Measurements from ENCODE around the gene ECM2. TPM values are rescaled to one million over a fixed set of nuclear protein-coding genes. Genes with fewer than 3 reads are reported as not detected.

The ECM2 gene
- total and polyA plus RNA-seq, 4 donors: 6.1 to 102 (median 44.6) TPM

GRCh38 chr9:92561374-92562330 lies 25.9 kb upstream of the ECM2 start:
- no CpG with 5 or more reads among the region's 5 CpGs for WGBS (ENCODE audit: insufficient coverage)
- no peak overlapping the region for H3K4me3 ChIP-seq (ENCODE audit: low read depth, low read length)
- no peak for DNase-seq (ENCODE audit: low read depth in 4 of 6, low spot score in 6 of 6)

GRCh38 chr9:92558612-92559374 lies 23.0 kb upstream of the ECM2 start:
- no peaks in the 10 kb centered on the region for H3K4me1 ChIP-seq (ENCODE audit: control insufficient read depth, insufficient read depth, low read length)
- DNase-seq (ENCODE audit: low read depth in 4 of 6, low spot score in 6 of 6): no peak
- 88% methylated on average over 10 of the region's 16 CpGs for WGBS (ENCODE audit: insufficient coverage)

More at GRCh38 chr9:92561374-92562330, 25.9 kb upstream of the ECM2 start:
- H3K4me1 ChIP-seq (ENCODE audit: control insufficient read depth, insufficient read depth, low read length): no peaks in the 10 kb centered on the region
- H3K36me3 ChIP-seq (ENCODE audit: control insufficient read depth, insufficient read depth, low read length): no peaks in the 10 kb centered on the region
- no peak overlapping the region for H3K27ac ChIP-seq (ENCODE audit: low read depth, low read length)
- H3K27me3 ChIP-seq (ENCODE audit: control insufficient read depth, insufficient read depth, low read length): no peaks in the 10 kb centered on the region
- no peaks in the 10 kb centered on the region for H3K9me3 ChIP-seq (ENCODE audit: control insufficient read depth, insufficient read depth, low read length)

GRCh38 chr9:92550765-92551164 lies 15.0 kb upstream of the ECM2 start:
- WGBS (ENCODE audit: insufficient coverage): 100% methylated on average over 1 of the region's 2 CpGs
- no peak overlapping the region for H3K4me3 ChIP-seq (ENCODE audit: low read depth, low read length)
- no peaks in the 10 kb centered on the region for H3K4me1 ChIP-seq (ENCODE audit: control insufficient read depth, insufficient read depth, low read length)
- no peak overlapping the region for H3K27ac ChIP-seq (ENCODE audit: low read depth, low read length)
- peaks cover 1% of the 10 kb centered on the region for H3K9me3 ChIP-seq (ENCODE audit: control insufficient read depth, insufficient read depth, low read length)
- no peak for DNase-seq (ENCODE audit: low read depth in 4 of 6, low spot score in 6 of 6)
- H3K36me3 ChIP-seq (ENCODE audit: control insufficient read depth, insufficient read depth, low read length): no peaks in the 10 kb centered on the region
- no peaks in the 10 kb centered on the region for H3K27me3 ChIP-seq (ENCODE audit: control insufficient read depth, insufficient read depth, low read length)

More at GRCh38 chr9:92558612-92559374, 23.0 kb upstream of the ECM2 start:
- no peaks in the 10 kb centered on the region for H3K36me3 ChIP-seq (ENCODE audit: control insufficient read depth, insufficient read depth, low read length)
- no peaks in the 10 kb centered on the region for H3K9me3 ChIP-seq (ENCODE audit: control insufficient read depth, insufficient read depth, low read length)
- no peaks in the 10 kb centered on the region for H3K27me3 ChIP-seq (ENCODE audit: control insufficient read depth, insufficient read depth, low read length)
- no peak overlapping the region for H3K27ac ChIP-seq (ENCODE audit: low read depth, low read length)
- H3K4me3 ChIP-seq (ENCODE audit: low read depth, low read length): no peak overlapping the region

- H3K36me3 ChIP-seq (ENCODE audit: control insufficient read depth, insufficient read depth, low read length): no peaks in the 10 kb centered on the region
- peaks cover 3% of the 10 kb centered on the region for H3K9me3 ChIP-seq (ENCODE audit: control insufficient read depth, insufficient read depth, low read length)
- WGBS (ENCODE audit: insufficient coverage): 100% methylated on average over 1 of the region's 3 CpGs
- H3K4me3 ChIP-seq (ENCODE audit: low read depth, low read length): no peak overlapping the region
- DNase-seq (ENCODE audit: low read depth in 4 of 6, low spot score in 6 of 6): no peak
- no peaks in the 10 kb centered on the region for H3K4me1 ChIP-seq (ENCODE audit: control insufficient read depth, insufficient read depth, low read length)
- H3K27ac ChIP-seq (ENCODE audit: low read depth, low read length): no peak overlapping the region
- no peaks in the 10 kb centered on the region for H3K27me3 ChIP-seq (ENCODE audit: control insufficient read depth, insufficient read depth, low read length)
Observed at GRCh38 chr9:92547356-92547755, 11.6 kb upstream of the ECM2 start.

GRCh38 chr9:92545002-92545510 lies 9.3 kb upstream of the ECM2 start:
- 97% methylated on average over 32 of the region's 33 CpGs for WGBS (ENCODE audit: insufficient coverage)
- no peak for DNase-seq (ENCODE audit: low read depth in 4 of 6, low spot score in 6 of 6)
- Histone ChIP-seq H3K4me3 (ENCODE audit: low read depth, low read length) (no peak overlapping the region), H3K4me1 (ENCODE audit: control insufficient read depth, insufficient read depth, low read length) (no peaks in the 10 kb centered on the region), H3K36me3 (ENCODE audit: control insufficient read depth, insufficient read depth, low read length) (no peaks in the 10 kb centered on the region), H3K27ac (ENCODE audit: low read depth, low read length) (no peak overlapping the region), H3K27me3 (ENCODE audit: control insufficient read depth, insufficient read depth, low read length) (no peaks in the 10 kb centered on the region), H3K9me3 (ENCODE audit: control insufficient read depth, insufficient read depth, low read length) (peaks cover 3% of the 10 kb centered on the region)

- Histone ChIP-seq H3K9me3 (ENCODE audit: control insufficient read depth, insufficient read depth, low read length) (peaks cover 3% of the 10 kb centered on the region), H3K4me1 (ENCODE audit: control insufficient read depth, insufficient read depth, low read length) (no peaks in the 10 kb centered on the region), H3K27me3 (ENCODE audit: control insufficient read depth, insufficient read depth, low read length) (no peaks in the 10 kb centered on the region), H3K4me3 (ENCODE audit: low read depth, low read length) (no peak overlapping the region), H3K36me3 (ENCODE audit: control insufficient read depth, insufficient read depth, low read length) (no peaks in the 10 kb centered on the region), H3K27ac (ENCODE audit: low read depth, low read length) (no peak overlapping the region)
- 96% methylated on average over 7 of the region's 7 CpGs for WGBS (ENCODE audit: insufficient coverage)
- DNase-seq (ENCODE audit: low read depth in 4 of 6, low spot score in 6 of 6): no peak
Observed at GRCh38 chr9:92543972-92544371, 8.2 kb upstream of the ECM2 start.

- Histone ChIP-seq H3K36me3 (ENCODE audit: control insufficient read depth, insufficient read depth, low read length) (no peaks in the 10 kb centered on the region), H3K4me1 (ENCODE audit: control insufficient read depth, insufficient read depth, low read length) (no peaks in the 10 kb centered on the region), H3K4me3 (ENCODE audit: low read depth, low read length) (no peak overlapping the region), H3K27ac (ENCODE audit: low read depth, low read length) (no peak overlapping the region), H3K9me3 (ENCODE audit: control insufficient read depth, insufficient read depth, low read length) (peaks cover 2% of the 10 kb centered on the region), H3K27me3 (ENCODE audit: control insufficient read depth, insufficient read depth, low read length) (no peaks in the 10 kb centered on the region)
- DNase-seq (ENCODE audit: low read depth in 4 of 6, low spot score in 6 of 6): no peak
- WGBS (ENCODE audit: insufficient coverage): no CpG with 5 or more reads among the region's 2 CpGs
Observed at GRCh38 chr9:92538541-92538940, 2.8 kb upstream of the ECM2 start.

- Histone ChIP-seq H3K9me3 (ENCODE audit: control insufficient read depth, insufficient read depth, low read length) (no peaks in the 10 kb centered on the region), H3K36me3 (ENCODE audit: control insufficient read depth, insufficient read depth, low read length) (no peaks in the 10 kb centered on the region), H3K4me3 (ENCODE audit: low read depth, low read length) (peak overlapping the region; percentile 10), H3K4me1 (ENCODE audit: control insufficient read depth, insufficient read depth, low read length) (no peaks in the 10 kb centered on the region), H3K27ac (ENCODE audit: low read depth, low read length) (peak overlapping the region; percentile 8), H3K27me3 (ENCODE audit: control insufficient read depth, insufficient read depth, low read length) (no peaks in the 10 kb centered on the region)
- 20% methylated on average over 1 of the region's 1 CpG for WGBS (ENCODE audit: insufficient coverage)
- DNase-seq (ENCODE audit: low read depth in 4 of 6, low spot score in 6 of 6): no peak
Observed at GRCh38 chr9:92534674-92535073, 1.1 kb downstream of the ECM2 start.

- Histone ChIP-seq H3K27me3 (ENCODE audit: control insufficient read depth, insufficient read depth, low read length) (no peaks in the 10 kb centered on the region), H3K9me3 (ENCODE audit: control insufficient read depth, insufficient read depth, low read length) (no peaks in the 10 kb centered on the region), H3K27ac (ENCODE audit: low read depth, low read length) (no peak overlapping the region), H3K36me3 (ENCODE audit: control insufficient read depth, insufficient read depth, low read length) (no peaks in the 10 kb centered on the region), H3K4me1 (ENCODE audit: control insufficient read depth, insufficient read depth, low read length) (no peaks in the 10 kb centered on the region), H3K4me3 (ENCODE audit: low read depth, low read length) (no peak overlapping the region)
- WGBS (ENCODE audit: insufficient coverage): no CpG with 5 or more reads among the region's 3 CpGs
- DNase-seq (ENCODE audit: low read depth in 4 of 6, low spot score in 6 of 6): no peak
Observed at GRCh38 chr9:92534204-92534603, 1.6 kb downstream of the ECM2 start.

Data from spinal cord (tissue), 10 donors.